Gastrocnemius medialis (tissue), 4 donors: ENCODE measurements around the gene CGREF1. TPM values are rescaled to one million over a fixed set of nuclear protein-coding genes. Genes with fewer than 3 reads are reported as not detected.

Experiments
- ATAC-seq, 2 donors: fragments of 150-250 bp; one replicate each; pipeline ENCODE4 v1.9.1; 2016
- DNase-seq, 2 donors: peaks; one replicate each; pipeline ENCODE4 v3.0.0-alpha.2; 2019
- H3K27ac ChIP-seq, 4 donors: fragments of 200-600 bp; sonication (generic); 1 replicate in 1 of 4; 2 replicates in 3 of 4; pipeline ENCODE4 v1.5.1; 2016 to 2018; ENCODE audit warnings: mild to moderate bottlenecking in 2 of 4, moderate library complexity in 1 of 4
- H3K27me3 ChIP-seq, 3 donors: fragments of 200-600 bp; sonication (generic) in 2 of 3; 1 replicate in 1 of 3; 2 replicates in 2 of 3; pipeline versions ENCODE4 v1.5.1 to v1.6.0; 2016 to 2019; ENCODE audit warnings: mild to moderate bottlenecking in 1 of 3, moderate library complexity in 1 of 3
- H3K36me3 ChIP-seq, 2 donors: fragments of 200-600 bp; sonication (generic) in 1 of 2; one replicate each; pipeline ENCODE4 v1.5.1; 2017 to 2018
- H3K4me1 ChIP-seq, 2 donors: fragments of 200-600 bp; sonication (generic) in 1 of 2; one replicate each; pipeline ENCODE4 v1.5.1; 2016 to 2017; ENCODE audit warnings: mild to moderate bottlenecking in 2 of 2
- H3K4me3 ChIP-seq, 4 donors: fragments of 200-600 bp; sonication (generic) in 3 of 4; 1 replicate in 1 of 4; 2 replicates in 3 of 4; pipeline ENCODE4 v1.5.1; 2016 to 2019; ENCODE audit warnings: mild to moderate bottlenecking in 2 of 4
- H3K9me3 ChIP-seq, 3 donors: fragments of 200-600 bp; sonication (generic) in 2 of 3; 1 replicate in 1 of 3; 2 replicates in 2 of 3; pipeline ENCODE4 v1.5.1; 2016 to 2019
- POLR2A ChIP-seq, 2 donors: fragments of 450-650 bp; IDR thresholded peaks; one replicate each; pipeline ENCODE4 v1.6.1; 2017; ENCODE audit warnings: antibody characterized with exemption in 2 of 2, mild to moderate bottlenecking in 2 of 2, moderate library complexity in 2 of 2
- in situ Hi-C, 4 donors: fragments of 200-750 bp; cut with MboI; loops; one replicate each; pipeline versions ENCODE4 v1.15.0 to v1.8.0; 2017; ENCODE audit warnings: low sequenced_read_pairs in 4 of 4
- intact Hi-C: fragments of 100-400 bp; cut with DNase I; formaldehyde crosslinking; loops from one replicate; pipeline ENCODE4 v1.15.1; 2023; ENCODE audit warnings: low total_unique reads
- total RNA-seq, 4 donors: library from RNA; depleted of rRNA; stranded (reverse); fragments of >200 nt; gene quantifications; one replicate each; pipeline versions ENCODE4 v1.1.0 to v1.2.3, GENCODE V29; 2016
- TF ChIP-seq, protein P1 (sequence below), 5 experiments: fragments of 450-650 bp in 3 of 5; fragments of 200-600 bp in 2 of 5; sonication (generic) in 2 of 5; IDR thresholded peaks in 4 of 5; conservative IDR thresholded peaks in 1 of 5; 1 replicate in 4 of 5; 2 replicates in 1 of 5; pipeline ENCODE4 v1.5.1; 2016 to 2019; ENCODE audit warnings: antibody characterized with exemption in 5 of 5, mild to moderate bottlenecking in 3 of 5, moderate library complexity in 3 of 5

Gene CGREF1
- total RNA-seq, 4 donors from 2014 or later: 1.2 to 7.1 (median 4.3) TPM

DNA sequence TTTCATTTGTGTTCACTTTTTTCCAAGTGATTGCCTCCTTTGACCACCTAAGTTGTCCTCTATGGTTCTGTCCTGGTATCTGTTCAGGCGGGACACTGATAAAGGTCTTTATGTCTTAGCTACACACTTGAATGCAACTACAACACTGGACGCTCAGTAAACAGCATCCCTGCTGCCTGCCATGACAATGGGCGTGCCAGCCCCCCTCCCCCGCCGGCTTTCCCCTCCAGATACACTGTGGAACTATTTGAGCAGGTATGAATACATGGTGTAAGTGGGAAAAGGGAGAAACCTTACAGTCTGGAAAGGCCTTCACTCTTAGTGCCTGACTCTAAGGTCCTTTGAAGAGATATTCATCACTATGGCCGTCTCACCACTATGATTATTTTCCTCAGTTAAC is 61.7 kb downstream of the CGREF1 start:
- DNase-seq (no peak), ATAC-seq (no peak)
- Histone ChIP-seq H3K4me3 (no peak overlapping the region), H3K4me1 (peaks cover 2 to 3% of the 10 kb centered on the region in 2 donors), H3K27me3 (no peaks in the 10 kb centered on the region), H3K27ac (no peak overlapping the region), H3K9me3 (no peaks in the 10 kb centered on the region), H3K36me3 (peaks cover 0 to 44% of the 10 kb centered on the region in 2 donors)
- intact Hi-C loops (no loop called here), in situ Hi-C loops (no loop called here)
- TF ChIP-seq POLR2A (IDR thresholded peaks at IDR 0.05): no peak
- TF ChIP-seq, protein P1, sequence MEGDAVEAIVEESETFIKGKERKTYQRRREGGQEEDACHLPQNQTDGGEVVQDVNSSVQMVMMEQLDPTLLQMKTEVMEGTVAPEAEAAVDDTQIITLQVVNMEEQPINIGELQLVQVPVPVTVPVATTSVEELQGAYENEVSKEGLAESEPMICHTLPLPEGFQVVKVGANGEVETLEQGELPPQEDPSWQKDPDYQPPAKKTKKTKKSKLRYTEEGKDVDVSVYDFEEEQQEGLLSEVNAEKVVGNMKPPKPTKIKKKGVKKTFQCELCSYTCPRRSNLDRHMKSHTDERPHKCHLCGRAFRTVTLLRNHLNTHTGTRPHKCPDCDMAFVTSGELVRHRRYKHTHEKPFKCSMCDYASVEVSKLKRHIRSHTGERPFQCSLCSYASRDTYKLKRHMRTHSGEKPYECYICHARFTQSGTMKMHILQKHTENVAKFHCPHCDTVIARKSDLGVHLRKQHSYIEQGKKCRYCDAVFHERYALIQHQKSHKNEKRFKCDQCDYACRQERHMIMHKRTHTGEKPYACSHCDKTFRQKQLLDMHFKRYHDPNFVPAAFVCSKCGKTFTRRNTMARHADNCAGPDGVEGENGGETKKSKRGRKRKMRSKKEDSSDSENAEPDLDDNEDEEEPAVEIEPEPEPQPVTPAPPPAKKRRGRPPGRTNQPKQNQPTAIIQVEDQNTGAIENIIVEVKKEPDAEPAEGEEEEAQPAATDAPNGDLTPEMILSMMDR (IDR thresholded peaks at IDR 0.05 in 4 of 5, conservative IDR thresholded peaks at IDR 0.05 in 1 of 5): no peak

DNA sequence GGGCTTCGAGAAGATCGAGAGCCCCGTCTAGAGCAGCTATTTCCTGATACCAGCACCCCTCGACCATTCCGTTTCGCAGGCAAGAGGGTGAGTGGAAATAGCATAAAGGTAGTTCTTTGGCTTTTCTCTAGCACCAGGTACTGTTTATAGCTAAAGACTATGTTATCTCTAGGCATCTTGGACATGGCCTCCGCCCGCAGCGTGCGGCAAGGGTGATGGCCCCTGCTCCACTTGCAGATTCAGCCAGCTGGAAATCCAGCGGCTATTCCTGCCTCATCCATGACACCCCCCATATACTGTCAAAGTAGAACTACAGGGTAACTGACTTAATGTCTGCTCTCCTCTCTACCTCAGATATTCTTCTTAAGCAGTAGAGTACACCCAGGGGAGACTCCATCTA is 64.2 kb downstream of the CGREF1 start:
- H3K4me3 ChIP-seq: no peak overlapping the region
- DNase-seq (no peak), ATAC-seq (no peak)
- in situ Hi-C loops: no loop called here
- H3K36me3 ChIP-seq: peaks cover 0 to 44% of the 10 kb centered on the region in 2 donors
- TF ChIP-seq, protein P1 (IDR thresholded peaks at IDR 0.05 in 4 of 5, conservative IDR thresholded peaks at IDR 0.05 in 1 of 5): no peak
- TF ChIP-seq POLR2A (IDR thresholded peaks at IDR 0.05): no peak
- intact Hi-C loops: no loop called here
- H3K27ac ChIP-seq: no peak overlapping the region
- peaks cover 5 to 9% of the 10 kb centered on the region in 2 donors for H3K4me1 ChIP-seq
- H3K27me3 ChIP-seq: no peaks in the 10 kb centered on the region
- no peaks in the 10 kb centered on the region for H3K9me3 ChIP-seq

DNA sequence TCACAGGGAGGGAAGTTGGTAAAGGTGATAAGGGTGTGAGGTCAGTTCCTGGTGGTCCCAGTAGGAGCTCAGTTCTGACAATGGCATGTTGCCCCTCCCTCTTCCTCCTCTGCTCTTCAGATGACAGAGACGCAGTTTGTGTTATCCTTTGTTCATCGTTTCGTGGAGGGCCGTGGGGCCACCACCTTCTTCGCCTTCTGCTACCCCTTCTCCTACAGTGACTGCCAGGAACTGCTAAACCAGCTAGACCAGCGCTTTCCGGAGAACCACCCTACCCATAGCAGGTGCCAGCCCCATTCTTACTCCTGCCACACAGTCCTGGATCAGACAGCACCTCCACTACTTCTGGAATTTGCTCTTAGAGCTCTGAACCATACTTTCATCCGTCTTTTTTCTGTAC is 65.2 kb downstream of the CGREF1 start:
- Histone ChIP-seq H3K36me3 (peaks cover 0 to 41% of the 10 kb centered on the region in 2 donors), H3K9me3 (no peaks in the 10 kb centered on the region), H3K4me3 (no peak overlapping the region), H3K4me1 (peaks cover 11 to 13% of the 10 kb centered on the region in 2 donors), H3K27me3 (no peaks in the 10 kb centered on the region), H3K27ac (no peak overlapping the region)
- in situ Hi-C loops (no loop called here), intact Hi-C loops (loop anchor here (2.0 kb wide), 1 partner anchor 17 kb away; the partner anchor contains the start of gene OST4)
- DNase-seq (no peak), ATAC-seq (no peak)
- TF ChIP-seq, protein P1 (IDR thresholded peaks at IDR 0.05 in 4 of 5, conservative IDR thresholded peaks at IDR 0.05 in 1 of 5): no peak
- TF ChIP-seq POLR2A (IDR thresholded peaks at IDR 0.05): no peak

DNA sequence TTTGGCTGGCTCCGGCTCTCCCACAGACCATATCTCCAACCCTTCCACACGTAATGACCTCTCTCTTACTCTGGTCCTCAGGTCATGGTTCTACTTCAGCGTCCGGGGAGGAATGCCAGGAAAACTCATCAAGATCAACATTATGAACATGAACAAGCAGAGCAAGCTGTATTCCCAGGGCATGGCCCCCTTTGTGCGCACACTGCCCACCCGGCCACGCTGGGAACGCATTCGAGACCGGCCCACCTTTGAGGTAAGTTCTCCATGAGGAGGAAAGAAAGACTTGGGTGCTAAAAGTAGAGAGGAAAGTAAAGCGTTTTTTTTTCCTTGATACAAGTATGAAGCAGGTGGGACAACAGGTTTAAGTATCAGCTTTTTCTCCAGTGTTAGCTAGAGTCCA is 65.6 kb downstream of the CGREF1 start:
- Histone ChIP-seq H3K36me3 (peaks cover 0 to 38% of the 10 kb centered on the region in 2 donors), H3K4me3 (no peak overlapping the region), H3K27ac (no peak overlapping the region), H3K27me3 (no peaks in the 10 kb centered on the region), H3K9me3 (no peaks in the 10 kb centered on the region), H3K4me1 (peaks cover 11 to 13% of the 10 kb centered on the region in 2 donors)
- intact Hi-C loops: loop anchor here (2.0 kb wide), 1 partner anchor 17 kb away; the partner anchor contains the start of gene OST4
- TF ChIP-seq, protein P1 (IDR thresholded peaks at IDR 0.05 in 4 of 5, conservative IDR thresholded peaks at IDR 0.05 in 1 of 5): no peak
- TF ChIP-seq POLR2A (IDR thresholded peaks at IDR 0.05): no peak
- ATAC-seq: no peak
- DNase-seq: no peak
- in situ Hi-C loops: no loop called here
